HTR-8/SVneo (cell line): Measurements from ENCODE around the gene USH2A.
A peak's percentile ranks its signal among the peaks of the same experiment; 100 is the strongest.
"Not testable (repeated sequence)": the region's sequence is repeated elsewhere in the genome, so short reads cannot be mapped to it uniquely, and the experiment has no call there.

Experiments
- DNase-seq: peaks from one replicate; pipeline ENCODE4 v3.0.0; 2011; ENCODE audit warnings: low spot score, mixed read lengths; ENCODE audit not compliant: insufficient read length
- FAIRE-seq: peaks from 2 replicates; lab custom pipeline; 2011; peaks lifted over from hg19 to GRCh38; lab: Jason Lieb, UNC

The USH2A gene

DNA sequence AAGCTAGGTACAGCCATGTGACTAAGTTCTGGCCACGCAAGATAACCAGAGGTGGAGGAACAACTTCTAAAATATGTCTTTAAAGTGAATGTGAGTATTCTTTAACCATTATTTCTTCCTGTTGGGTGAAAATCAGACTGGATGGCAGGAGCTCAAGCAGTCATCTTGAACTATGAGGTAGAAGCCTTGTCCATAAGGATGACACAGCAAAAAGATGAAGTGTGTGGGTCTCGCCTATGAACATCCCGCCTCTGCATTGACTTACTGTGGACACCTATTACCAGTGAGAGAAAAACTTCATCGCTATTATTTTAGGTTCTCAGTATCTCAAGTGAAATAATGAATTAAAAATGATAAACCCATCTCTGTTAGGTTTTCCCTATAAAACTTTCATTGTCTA lies 365.3 kb downstream of the USH2A start:
- FAIRE-seq: no peak
- DNase-seq: no peak

DNA sequence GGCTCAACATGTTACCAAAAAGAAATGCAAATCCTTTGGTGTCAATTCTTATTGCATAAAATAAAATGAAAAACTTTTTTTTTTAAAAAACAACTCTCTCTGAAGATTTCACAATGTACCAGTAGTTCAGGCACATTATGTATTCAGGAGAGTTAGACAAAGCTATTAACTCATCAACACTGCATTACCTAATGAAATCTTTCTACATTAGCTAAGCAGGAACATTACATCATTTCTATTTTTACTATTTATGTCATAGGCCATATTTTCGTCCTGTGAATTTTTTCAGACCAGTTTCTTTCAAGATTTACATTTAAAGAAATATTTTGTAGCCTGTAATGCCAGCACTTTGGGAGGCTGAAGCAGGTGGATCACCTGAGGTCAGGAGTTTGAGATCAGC lies 366.2 kb downstream of the USH2A start:
- DNase-seq: no peak
- no peak for FAIRE-seq

DNA sequence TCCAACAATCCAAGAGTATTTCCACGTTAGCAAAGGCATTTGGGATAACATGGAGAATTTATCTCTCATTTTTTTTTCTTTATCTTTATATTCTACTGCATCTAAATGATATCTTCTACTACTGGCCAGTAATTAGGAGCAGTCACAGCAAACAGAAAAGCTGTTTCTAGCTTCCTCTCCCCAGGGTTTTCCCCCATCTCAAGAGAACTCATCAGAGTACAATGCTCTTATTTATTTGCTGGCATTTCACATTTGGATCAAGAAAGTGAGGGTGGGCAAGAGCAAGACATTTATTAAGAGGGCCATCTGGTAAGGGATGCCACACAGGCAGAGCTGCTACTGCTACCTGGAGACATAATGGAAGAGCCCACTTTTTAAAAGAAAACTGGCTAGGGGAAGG lies 368.2 kb downstream of the USH2A start:
- DNase-seq (no peak), FAIRE-seq (no peak)

DNA sequence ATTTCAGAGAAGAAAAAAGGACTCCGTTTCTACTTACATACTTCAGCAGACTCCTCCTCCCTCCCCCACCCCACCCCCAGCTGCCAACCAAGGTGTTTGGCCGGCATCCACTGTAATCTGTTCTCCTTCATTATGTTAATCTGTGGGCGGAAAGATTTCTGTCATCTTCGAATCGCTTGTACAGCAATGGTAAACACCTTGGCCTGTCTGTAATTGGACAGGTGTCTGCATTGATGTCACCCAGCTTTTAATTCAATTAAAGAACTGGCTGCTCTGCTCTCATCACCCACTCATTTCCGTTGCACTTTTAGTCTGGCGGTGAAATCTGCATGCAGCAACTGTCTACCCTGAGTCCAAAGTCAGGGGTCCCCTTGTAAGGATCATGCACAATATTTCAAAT lies 368.6 kb downstream of the USH2A start:
- DNase-seq (no peak), FAIRE-seq (no peak)

DNA sequence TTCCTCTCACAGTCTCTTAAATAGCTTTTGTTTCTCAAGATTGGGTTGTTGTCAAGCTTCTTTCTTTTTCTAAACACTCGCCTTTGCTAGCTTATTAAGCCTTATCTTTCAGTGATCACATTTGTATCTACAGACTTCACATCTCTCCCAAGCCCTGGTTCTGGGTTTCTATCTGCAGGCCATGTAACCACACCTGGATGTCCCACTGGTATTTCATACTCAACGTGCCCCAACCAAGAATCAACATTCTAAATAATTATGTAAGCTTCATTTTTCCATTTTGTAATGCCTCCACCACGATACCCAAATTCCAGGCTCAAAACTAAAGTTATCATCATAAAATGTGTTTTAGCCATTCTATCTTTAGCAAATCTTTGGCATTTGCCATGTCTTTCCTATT lies 372.2 kb downstream of the USH2A start:
- no peak for FAIRE-seq
- DNase-seq: no peak

DNA sequence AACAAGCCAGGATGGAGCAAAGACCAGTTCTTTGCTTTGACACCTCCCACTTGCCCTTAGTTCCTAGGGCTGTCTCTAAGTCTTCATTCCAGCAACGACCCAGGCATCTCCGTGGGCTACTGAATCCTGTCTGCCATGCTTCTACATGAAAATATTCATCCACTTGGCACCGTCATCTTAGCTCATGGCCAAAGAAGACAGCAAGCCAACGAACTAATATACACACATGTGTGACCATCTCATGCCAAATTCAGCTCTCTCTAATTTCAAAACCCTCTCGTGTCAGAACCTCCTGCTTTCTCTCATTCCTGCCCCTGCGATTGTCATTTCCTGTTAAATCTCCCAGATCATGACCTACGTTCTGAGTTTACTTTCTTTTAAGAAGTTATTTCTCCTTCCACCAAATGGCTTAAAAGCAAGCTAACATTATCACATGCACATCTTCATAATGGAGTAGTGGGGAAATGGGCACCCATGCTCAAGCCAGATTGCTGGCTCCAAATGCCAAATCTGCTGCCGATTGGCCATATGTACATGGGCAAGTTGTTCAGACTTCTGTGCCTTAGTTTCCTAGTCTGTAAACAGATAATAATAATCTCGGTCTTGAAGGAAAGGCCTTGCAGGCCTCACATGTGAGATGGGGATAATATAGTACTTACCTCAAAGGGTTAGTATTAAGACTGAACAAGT lies 373.4 kb downstream of the USH2A start:
- FAIRE-seq: no peak
- no peak for DNase-seq

DNA sequence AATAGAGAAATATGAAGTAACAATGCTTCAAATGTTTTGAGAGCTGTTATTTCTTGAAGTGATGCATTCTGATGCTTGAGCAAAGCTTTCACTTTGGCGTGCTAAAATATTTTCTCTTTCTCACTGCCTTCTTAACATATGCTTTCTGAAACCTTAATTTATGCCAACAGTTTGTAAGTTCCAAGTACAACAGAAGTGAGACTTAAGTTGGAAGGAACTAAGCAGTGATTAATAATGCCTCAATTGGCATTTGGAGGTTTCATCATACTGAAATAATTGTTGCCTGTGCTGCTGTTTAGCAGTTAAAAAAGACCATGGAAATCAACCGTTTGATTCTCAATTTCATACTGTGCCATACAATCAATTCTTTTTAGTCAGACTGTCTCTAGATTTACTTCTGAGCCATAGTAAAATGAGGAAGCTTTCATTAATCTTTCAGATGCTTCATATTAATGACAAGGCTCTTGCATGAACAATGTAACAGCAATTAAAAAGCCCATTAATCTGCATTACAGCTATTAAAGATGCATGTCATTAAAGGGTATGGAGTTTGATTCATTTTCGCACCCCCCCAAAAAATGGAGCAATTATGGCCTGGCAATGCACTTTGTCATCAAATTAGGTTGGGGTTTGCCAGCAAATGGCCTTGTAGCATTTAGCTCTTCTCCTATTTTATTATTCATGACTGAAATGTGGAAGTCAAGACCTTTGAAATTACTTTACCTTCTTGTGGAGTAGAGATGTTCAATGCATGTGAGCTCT lies 375.3 kb downstream of the USH2A start:
- no peak for DNase-seq
- no peak for FAIRE-seq

DNA sequence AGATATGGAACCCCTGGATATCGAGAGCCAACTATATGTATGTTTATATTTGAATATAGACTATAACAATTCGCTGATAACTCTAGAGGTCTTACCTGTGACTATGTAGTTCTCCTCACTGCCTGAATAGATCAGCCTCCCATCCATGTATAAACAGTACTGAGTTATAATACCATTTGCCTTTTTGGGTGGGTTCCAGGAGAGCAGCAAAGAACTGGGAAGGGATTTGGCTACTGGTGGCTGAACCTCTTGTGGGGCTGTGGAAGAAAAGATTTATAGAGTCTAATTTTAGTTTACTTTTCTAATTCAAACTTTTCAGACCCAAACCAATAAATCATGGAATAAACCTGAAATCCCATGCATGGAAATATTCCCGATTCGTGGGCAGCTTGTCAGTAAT lies 376.9 kb downstream of the USH2A start:
- FAIRE-seq: no peak
- DNase-seq: no peak

DNA sequence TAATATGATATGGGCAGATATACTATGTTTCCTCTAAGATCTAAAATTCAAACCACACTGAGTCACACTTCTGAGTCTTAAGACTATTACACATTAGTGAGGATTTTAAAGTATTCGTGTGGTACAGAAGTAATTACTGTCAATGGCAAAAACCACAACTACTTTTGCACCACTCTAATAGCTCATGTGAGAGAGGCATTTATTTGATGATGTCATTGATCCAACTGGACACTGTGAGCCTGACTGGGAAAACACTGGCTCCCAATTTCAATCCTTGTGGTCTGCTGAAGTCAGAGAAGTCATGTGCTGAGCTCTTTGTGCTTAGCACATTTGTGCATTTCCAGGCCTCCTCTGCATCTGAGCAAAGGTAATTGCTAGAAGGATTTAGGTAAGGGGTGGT lies 377.8 kb downstream of the USH2A start:
- FAIRE-seq (no peak), DNase-seq (peak; percentile 29)

DNA sequence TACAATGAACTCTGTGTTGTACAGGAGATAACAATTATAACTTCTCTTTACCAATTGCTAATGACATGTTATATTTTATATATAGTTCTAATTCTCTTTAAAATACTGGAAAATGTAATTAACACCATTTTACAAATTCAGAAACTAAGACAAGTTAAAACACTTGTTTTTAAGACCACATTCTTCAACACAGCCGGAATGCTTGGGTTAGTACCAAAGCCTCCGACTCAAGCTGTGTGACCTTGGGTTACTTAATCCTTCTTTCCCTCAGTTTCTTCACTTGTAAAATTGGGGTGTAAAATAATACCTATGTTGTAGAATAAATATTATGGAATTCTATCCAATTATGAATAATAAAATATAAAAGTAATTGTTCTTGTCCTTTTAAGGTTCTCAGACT lies 378.7 kb downstream of the USH2A start:
- FAIRE-seq: no peak
- DNase-seq: no peak

DNA sequence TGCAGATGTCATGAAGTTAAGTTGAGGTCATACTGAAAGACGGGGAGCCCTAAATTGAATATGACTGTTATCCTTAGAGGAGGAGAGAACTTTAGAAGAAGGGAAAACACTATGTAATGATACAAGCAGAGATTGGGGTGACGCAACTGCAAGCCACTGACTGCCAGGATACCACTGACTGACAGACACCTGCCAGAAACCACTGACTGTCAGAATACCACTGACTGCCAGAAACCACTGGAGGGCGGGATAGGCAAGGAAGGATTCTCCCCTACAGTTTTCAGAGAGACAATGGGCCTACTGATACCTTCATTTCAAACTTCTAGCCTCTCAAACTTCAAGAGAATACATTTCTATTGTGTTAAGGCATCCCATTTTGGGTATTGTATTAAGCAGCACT lies 388.7 kb downstream of the USH2A start:
- no peak for DNase-seq
- no peak for FAIRE-seq

DNA sequence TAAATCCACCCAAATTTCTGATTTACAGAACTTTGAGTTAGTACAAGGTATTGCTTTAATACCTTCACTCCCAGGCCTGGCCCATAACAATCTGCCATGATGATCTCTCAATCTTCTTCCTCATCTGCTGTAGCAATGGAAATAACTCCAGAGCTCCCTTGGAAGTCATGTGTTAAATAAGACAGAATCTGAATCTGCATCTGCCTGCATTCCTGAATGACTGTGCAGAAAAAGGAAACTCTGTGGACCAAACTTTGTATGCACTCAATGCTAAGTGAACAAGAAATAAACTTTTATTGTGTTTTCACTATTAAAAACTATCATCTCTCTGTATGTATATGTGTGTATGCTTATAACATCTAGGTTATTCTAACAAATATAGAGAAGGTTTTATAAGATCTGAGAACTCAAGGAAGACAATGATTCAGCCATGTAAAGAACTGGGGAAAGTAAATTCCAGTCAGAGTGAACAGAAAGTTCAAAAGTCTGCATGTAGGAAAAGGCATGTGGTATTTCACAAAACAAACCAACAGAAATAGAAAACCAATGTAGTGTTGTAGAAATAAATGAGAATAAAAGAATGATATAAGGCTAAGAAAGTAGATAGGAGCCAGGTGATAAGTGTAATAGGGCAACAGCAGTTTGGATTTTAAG lies 390.2 kb downstream of the USH2A start:
- FAIRE-seq: no peak

DNA sequence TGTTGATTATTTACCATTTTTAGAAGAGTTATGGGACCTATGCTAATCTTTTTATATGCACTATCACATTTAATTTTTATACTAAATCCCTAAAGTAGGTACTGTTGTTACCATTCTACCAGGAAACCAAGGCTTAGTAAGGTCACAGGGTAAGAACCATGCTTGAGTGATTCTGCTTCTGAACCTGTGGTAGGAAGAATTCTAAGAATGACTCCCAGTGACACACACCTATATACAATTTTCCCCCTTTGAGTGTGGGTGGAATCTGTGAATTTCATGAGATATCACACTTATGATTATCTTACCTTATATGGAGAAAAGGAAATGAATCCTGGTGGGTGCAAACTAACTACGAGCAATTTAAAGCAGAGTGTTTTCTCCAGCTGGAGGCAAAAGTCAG lies 391.0 kb downstream of the USH2A start:
- FAIRE-seq (no peak), DNase-seq (no peak)

More for the DNA sequence above, 390.2 kb downstream of the USH2A start:
- no peak for DNase-seq

DNA sequence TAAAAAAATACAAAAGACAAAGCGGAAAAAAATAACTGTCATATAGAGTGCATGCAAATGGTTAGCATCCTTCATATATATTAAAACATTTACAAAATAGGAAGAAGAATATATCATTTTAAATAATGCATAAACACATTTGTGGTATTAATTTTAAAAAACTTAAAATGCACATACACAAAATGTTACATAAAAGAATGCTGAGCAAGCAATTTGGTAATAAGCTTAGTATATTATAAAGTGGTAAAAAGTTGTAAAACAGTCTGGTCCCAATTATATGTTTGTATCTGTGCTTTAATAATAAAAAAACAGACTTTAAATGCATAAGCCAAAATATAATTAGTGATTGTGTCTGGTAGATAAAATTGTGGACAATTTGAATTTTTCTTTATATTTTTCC lies 394.6 kb downstream of the USH2A start:
- FAIRE-seq (no peak), DNase-seq (no peak)

DNA sequence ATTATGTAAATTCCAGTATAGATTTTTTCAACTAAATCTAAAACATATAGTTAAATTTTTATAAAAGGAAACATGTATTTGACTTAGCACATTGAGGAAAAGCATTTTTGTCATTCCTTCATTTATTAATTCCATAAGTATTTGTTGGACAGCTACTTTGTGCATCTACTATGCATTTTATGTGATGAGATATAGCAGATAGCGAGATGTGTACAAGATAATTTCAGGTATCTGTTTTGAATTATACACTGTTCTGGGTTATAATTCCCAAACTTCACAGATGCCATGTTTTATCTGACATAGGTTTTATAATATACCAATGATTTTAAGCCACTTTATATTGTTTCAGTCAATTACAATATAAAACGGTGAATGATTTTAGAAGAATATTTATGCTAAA lies 398.7 kb downstream of the USH2A start:
- FAIRE-seq: no peak
- no peak for DNase-seq

DNA sequence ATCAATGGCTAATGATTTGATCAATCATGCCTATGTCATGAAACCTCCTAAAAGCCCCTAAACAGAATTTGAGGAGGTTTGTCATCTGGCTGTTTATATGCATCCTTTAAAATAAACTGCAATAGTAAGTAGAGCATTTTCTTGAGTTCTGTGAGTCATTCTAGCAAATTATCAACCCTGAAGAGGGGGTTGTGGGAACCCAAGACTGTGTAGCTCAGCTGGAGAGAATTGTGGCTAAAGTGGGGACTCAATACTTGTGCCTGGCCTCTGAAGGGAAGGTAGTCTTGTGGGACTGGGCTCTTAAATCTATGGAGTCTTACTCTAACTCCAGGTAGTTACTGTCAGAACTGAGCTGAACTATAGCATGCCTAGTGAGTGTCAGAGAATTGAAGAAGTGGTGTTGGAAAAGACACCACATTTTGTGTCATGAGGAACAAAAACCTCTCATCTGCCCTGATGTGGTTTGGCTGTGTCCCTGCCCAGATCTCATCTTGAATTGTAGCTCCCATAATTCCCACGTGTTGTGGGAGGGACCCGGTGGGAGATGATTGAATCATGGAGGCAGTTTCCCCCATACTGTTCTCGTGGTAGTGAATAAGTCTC lies 402.4 kb downstream of the USH2A start:
- FAIRE-seq (no peak), DNase-seq (no peak)

DNA sequence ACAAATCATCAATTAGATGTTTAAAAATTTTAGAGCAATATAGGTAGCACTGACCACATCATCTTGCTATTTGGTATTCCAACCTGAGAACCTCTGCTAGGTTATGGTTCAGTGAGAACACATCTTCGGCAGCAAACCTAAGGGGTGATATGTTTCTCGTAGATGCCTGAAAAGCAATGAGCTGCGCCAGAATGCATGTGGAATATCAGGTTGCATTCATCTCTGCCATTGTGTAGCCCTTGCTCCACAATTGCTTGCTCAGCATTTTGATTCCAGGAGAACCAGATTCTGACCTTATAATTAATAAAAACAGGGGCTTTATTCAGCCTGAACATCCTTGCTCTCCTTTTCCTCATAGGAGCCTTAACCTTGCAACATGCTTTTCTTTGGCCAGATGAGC lies 408.1 kb downstream of the USH2A start:
- FAIRE-seq: no peak

DNA sequence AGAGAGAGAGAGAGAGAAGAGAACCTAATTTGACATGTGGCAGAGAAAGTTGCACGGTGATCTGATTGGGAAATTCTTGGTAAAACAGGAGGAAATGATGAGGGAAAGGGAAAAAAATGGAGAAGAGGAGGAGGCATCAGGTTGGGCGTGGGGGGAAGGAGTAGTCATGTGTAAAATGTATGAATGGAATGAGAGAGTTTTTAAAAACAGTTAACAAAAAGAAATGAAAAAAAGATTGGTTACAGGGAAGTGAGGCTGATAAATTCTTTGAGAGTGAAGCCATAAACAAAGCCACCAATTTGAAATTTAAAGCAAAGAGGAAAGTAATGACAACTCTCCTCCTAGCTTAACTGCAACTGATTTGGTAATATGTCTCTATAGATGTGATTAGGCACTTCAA lies 409.2 kb downstream of the USH2A start:
- FAIRE-seq (no peak), DNase-seq (no peak)

More for the DNA sequence above, 408.1 kb downstream of the USH2A start:
- no peak for DNase-seq

DNA sequence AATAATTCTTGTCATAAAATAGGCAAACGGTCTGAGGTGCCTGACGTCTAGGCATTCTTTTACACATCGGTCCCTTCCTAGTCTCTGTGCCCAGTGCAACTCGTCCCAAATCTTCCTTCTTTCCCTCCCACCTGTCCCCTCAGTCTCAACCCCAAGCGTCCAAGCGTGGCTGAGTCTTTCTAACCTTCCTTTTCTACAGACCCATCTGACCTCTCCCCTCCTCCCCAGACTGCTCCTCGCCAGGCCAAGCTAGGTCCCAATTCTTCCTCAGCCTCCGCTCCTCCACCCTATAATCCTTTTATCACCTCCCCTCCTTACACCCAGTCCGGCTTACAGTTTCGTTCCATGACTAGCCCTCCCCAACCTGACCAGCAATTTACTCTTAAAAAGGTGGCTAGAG lies 413.8 kb downstream of the USH2A start:
- not testable (repeated sequence) for DNase-seq, FAIRE-seq

DNA sequence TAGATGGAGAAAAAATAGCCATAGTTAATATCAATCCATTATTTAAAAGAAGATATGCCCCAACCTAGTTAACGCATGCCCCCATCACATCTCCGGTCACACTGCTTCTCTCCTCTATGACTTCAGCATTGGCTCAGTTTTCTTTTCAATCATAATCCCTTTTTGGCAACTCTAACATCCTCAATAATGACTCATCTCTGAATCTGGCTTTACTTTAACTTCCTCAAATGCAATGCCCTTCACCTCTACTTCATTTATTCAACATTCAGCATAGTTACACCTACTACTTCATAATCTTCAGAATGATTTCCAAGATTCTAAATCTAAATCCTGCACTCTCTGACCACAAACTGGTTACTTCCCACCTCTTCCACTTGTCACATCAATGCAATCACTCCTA lies 417.3 kb downstream of the USH2A start:
- no peak for FAIRE-seq
- DNase-seq: no peak

DNA sequence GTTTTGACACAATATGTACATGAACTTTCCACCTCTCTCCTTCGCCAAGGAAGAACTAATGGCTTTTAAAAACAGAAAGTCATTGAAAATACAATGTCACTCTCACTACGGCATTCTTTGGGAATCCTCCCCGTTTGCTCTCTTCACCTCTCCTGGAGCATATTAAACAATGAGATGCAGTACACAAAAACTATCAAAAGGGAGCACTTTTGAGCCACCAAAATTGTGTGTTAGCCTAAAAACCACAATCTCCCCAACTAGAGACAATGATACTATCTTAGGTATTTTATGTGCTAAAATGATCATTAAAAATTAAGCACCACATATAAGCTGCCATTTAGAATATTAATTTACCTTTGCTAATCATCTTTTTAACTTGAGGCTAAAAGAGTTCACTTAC lies 430.6 kb downstream of the USH2A start:
- DNase-seq (peak; percentile 26), FAIRE-seq (no peak)
